GM23338 (cell line): Measurements from ENCODE around the gene CHAD.

Source experiments
- CREB1 ChIP-seq: fragments of 250-450 bp; sonication (Bioruptor Pico); IDR thresholded peaks from 2 replicates; pipeline ENCODE4 v1.5.0; 2020; ENCODE audit warnings: low read depth, mild to moderate bottlenecking, moderate library complexity
- CTCF ChIP-seq, 2 experiments: fragments of 200-600 bp in 1 of 2; sonication (generic) in 1 of 2; conservative IDR thresholded peaks; 2 replicates each; pipeline versions ENCODE4 v1.5.1 to v1.6.1; 2016 to 2017; ENCODE audit warnings: antibody characterized with exemption in 2 of 2, low read depth in 2 of 2, mild to moderate bottlenecking in 2 of 2, moderate library complexity in 1 of 2
- EZH2 ChIP-seq: fragments of 200-600 bp; sonication (generic); IDR thresholded peaks from one replicate; pipeline ENCODE4 v1.8.0; 2017; ENCODE audit warnings: antibody characterized with exemption, mild to moderate bottlenecking, low read depth; ENCODE audit not compliant: unreplicated experiment
- EZH2phosphoT487 ChIP-seq: fragments of 200-600 bp; sonication (generic); IDR thresholded peaks from one replicate; pipeline ENCODE4 v1.8.1; 2018; ENCODE audit warnings: antibody characterized with exemption; ENCODE audit not compliant: unreplicated experiment
- JUNB ChIP-seq: IDR thresholded peaks from one replicate; pipeline ENCODE4 v1.6.1; 2016; ENCODE audit warnings: antibody characterized with exemption; ENCODE audit not compliant: unreplicated experiment
- POLR2AphosphoS5 ChIP-seq: IDR thresholded peaks from 2 replicates; pipeline ENCODE4 v1.6.1; 2016; ENCODE audit warnings: antibody characterized with exemption, low read depth
- STAT1 ChIP-seq: IDR thresholded peaks from one replicate; pipeline ENCODE4 v1.6.1; 2016; ENCODE audit warnings: antibody characterized with exemption; ENCODE audit not compliant: unreplicated experiment
- ZNF114 ChIP-seq: fragments of 250-450 bp; sonication (Bioruptor Pico); IDR thresholded peaks from 2 replicates; pipeline ENCODE4 v1.5.0; 2020; ENCODE audit warnings: mild to moderate bottlenecking, moderate library complexity
- ZNF331 ChIP-seq: fragments of 250-450 bp; sonication (Bioruptor Pico); IDR thresholded peaks from 2 replicates; pipeline ENCODE4 v1.5.0; 2020; ENCODE audit warnings: low read depth, mild to moderate bottlenecking, moderate library complexity
- TF ChIP-seq, protein P1 (sequence below): IDR thresholded peaks from one replicate; pipeline ENCODE4 v1.6.1; 2018; ENCODE audit warnings: antibody characterized with exemption; ENCODE audit not compliant: unreplicated experiment
- TF ChIP-seq, protein P2 (sequence below): IDR thresholded peaks from 2 replicates; pipeline ENCODE4 v1.6.1; 2016; ENCODE audit warnings: antibody characterized with exemption

- TF ChIP-seq CTCF (conservative IDR thresholded peaks at IDR 0.05; ENCODE audit: low read depth in 2 of 2) = no peak
- no peak for TF ChIP-seq STAT1
- TF ChIP-seq, protein P1, sequence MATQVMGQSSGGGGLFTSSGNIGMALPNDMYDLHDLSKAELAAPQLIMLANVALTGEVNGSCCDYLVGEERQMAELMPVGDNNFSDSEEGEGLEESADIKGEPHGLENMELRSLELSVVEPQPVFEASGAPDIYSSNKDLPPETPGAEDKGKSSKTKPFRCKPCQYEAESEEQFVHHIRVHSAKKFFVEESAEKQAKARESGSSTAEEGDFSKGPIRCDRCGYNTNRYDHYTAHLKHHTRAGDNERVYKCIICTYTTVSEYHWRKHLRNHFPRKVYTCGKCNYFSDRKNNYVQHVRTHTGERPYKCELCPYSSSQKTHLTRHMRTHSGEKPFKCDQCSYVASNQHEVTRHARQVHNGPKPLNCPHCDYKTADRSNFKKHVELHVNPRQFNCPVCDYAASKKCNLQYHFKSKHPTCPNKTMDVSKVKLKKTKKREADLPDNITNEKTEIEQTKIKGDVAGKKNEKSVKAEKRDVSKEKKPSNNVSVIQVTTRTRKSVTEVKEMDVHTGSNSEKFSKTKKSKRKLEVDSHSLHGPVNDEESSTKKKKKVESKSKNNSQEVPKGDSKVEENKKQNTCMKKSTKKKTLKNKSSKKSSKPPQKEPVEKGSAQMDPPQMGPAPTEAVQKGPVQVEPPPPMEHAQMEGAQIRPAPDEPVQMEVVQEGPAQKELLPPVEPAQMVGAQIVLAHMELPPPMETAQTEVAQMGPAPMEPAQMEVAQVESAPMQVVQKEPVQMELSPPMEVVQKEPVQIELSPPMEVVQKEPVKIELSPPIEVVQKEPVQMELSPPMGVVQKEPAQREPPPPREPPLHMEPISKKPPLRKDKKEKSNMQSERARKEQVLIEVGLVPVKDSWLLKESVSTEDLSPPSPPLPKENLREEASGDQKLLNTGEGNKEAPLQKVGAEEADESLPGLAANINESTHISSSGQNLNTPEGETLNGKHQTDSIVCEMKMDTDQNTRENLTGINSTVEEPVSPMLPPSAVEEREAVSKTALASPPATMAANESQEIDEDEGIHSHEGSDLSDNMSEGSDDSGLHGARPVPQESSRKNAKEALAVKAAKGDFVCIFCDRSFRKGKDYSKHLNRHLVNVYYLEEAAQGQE = no peak
- no peak for TF ChIP-seq POLR2AphosphoS5
- no peak for TF ChIP-seq EZH2
- TF ChIP-seq, protein P2, sequence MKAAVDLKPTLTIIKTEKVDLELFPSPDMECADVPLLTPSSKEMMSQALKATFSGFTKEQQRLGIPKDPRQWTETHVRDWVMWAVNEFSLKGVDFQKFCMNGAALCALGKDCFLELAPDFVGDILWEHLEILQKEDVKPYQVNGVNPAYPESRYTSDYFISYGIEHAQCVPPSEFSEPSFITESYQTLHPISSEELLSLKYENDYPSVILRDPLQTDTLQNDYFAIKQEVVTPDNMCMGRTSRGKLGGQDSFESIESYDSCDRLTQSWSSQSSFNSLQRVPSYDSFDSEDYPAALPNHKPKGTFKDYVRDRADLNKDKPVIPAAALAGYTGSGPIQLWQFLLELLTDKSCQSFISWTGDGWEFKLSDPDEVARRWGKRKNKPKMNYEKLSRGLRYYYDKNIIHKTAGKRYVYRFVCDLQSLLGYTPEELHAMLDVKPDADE = no peak
- TF ChIP-seq EZH2phosphoT487 = no peak
- TF ChIP-seq ZNF114 = no peak
- TF ChIP-seq CREB1 (CRISPR knock-in tag) = no peak
- no peak for TF ChIP-seq JUNB
- TF ChIP-seq ZNF331 = no peak
Observed at GRCh38 chr17:50437409-50437808, 31.3 kb downstream of the CHAD start.
